ENCODE data around the gene TMEM235.
A peak's percentile ranks its signal among the peaks of the same experiment; 100 is the strongest.
"Not testable (repeated sequence)": the region's sequence is repeated elsewhere in the genome, so short reads cannot be mapped to it uniquely, and the experiment has no call there.

TMEM235 gene

DNA sequence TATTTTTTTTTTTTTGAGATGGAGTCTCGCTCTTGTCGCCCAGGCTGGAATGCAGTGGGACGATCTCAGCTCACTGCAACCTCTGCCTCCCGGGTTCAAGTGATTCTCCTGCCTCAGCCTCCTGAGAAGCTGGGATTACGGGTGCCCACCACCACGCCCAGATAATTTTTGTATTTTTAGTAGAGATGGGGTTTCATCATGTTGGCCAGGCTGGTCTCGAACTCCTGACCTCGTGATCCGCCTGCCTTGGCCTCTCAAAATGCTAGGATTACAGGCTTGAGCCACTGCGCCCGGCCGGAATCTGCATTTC lies 22.2 kb downstream of the TMEM235 start:
- peaks cover 10% of the 10 kb centered on the region for H3K4me1 ChIP-seq (ENCODE audit: control insufficient read depth, insufficient read depth, low read length)

DNA sequence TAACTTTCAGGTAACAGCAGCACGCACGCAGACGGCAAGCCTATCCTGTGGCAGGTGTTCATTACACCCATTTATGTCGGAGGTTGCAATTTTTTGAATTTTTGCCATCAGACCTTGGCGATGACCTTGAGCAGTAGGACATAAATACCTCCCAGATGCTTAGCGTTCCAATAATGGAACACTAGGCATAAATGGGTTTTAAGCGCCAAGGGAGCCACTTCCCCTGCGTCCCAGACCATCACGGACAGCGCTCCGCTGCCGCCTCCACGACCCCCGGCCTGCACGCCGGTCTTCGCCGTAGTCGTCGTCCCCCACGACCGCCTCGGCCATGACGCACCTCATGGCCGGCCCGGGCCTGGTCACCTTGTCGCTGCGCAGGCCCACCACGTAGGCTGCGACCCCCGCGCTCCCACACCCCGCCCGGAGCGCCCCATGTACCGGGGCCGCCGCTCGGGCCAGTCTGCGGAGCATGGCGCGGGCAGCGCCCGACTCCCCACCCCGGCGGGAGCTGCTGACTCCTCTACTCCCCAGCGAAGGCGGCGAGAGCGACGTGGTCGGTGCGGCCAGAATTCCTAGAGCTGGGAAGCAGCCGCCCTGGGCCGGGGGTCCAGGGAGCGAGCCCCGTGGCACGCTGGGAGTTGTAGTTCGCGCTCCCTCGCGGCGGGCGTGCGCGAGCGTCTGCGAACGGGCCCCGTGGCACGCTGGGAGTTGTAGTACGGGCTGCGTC lies 22.7 kb downstream of the TMEM235 start:
- Histone ChIP-seq H3K9me3 (ENCODE audit: control insufficient read depth, insufficient read depth, low read length) (no peaks in the 10 kb centered on the region), H3K36me3 (ENCODE audit: control insufficient read depth, insufficient read depth, low read length) (no peaks in the 10 kb centered on the region), H3K27me3 (ENCODE audit: control insufficient read depth, insufficient read depth, low read length) (no peaks in the 10 kb centered on the region), H3K9ac (ENCODE audit: low read depth, low read length) (peak overlapping the region; percentile 62), H3K4me1 (ENCODE audit: control insufficient read depth, insufficient read depth, low read length) (peaks cover 10% of the 10 kb centered on the region), H3K4me3 (ENCODE audit: low read depth, low read length) (peak overlapping the region; percentile 62)

More for the DNA sequence above, 22.2 kb downstream of the TMEM235 start:
- H3K27me3 ChIP-seq (ENCODE audit: control insufficient read depth, insufficient read depth, low read length); H3K9ac ChIP-seq (ENCODE audit: low read depth, low read length); H3K36me3 ChIP-seq (ENCODE audit: control insufficient read depth, insufficient read depth, low read length); H3K9me3 ChIP-seq (ENCODE audit: control insufficient read depth, insufficient read depth, low read length): not testable (repeated sequence)
- peak overlapping the region; percentile 62 for H3K4me3 ChIP-seq (ENCODE audit: low read depth, low read length)

DNA sequence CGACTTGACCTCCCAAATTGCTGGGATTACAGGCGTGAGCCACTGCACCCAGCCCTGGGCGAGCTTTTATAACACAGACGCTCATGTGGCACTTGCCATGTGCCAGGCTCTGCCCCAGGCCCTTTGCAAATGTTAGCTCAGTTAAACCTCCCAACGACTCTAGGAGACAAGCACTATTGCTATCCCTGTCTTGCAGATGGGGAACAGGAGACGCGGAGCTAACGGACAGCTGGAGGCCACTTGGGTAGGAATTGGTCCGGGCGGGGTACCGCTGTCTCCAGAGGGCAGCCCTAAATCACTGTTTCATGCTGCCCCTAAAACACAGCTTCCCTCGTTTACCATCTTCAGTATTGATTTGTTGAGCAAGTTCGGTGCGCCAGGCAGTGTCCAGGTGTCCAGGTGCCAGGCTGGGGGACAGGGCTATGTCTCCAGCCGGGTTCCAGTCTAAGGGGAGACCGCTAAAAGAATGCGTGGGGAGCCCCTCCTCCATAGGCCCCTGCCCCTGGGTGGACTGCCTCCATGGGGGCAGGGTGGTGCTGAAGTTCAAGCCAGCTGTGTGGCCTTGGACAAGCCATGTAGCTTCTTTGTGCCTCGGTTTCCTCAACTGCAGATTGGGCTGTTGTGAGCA lies 23.7 kb downstream of the TMEM235 start:
- Histone ChIP-seq H3K4me1 (ENCODE audit: control insufficient read depth, insufficient read depth, low read length) (peaks cover 10% of the 10 kb centered on the region), H3K36me3 (ENCODE audit: control insufficient read depth, insufficient read depth, low read length) (no peaks in the 10 kb centered on the region), H3K9ac (ENCODE audit: low read depth, low read length) (no peak overlapping the region), H3K4me3 (ENCODE audit: low read depth, low read length) (no peak overlapping the region), H3K9me3 (ENCODE audit: control insufficient read depth, insufficient read depth, low read length) (no peaks in the 10 kb centered on the region), H3K27me3 (ENCODE audit: control insufficient read depth, insufficient read depth, low read length) (no peaks in the 10 kb centered on the region)

DNA sequence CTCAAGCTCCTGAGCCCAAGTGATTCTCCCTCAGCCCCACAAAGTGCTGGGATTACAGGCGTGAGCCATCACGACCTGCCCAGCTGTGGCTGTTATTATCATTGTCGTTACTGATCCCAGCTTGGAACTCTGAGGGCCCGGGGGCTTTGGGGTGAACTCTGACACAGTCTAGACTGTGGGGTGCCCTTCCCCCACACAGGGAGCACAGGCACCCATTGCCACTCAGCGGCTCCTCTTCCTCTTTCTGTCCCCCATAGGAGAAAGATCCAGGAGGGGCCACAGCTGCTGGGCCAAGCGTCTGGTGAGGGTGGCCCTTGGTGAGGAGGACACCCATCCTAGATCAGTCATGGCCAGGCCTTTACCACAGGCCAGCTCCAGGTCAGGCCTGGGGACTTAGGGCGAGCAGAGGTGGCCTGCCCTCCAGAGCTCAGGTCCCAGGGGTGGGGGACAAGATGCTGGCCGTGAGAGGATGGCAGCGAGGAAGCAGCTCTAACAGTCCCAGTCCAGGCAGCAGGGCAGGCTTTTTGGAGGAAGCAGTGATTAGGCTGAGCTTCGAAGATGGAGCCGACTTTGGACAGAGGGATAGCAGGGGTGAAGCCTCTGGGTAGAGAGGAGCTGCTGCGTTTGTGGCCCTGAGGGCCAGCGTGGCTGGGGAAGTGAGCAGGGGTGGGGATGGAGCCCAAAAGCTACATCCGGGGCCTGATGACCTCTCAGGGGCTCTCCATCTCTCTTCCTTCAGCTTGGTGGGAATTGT lies 24.7 kb downstream of the TMEM235 start:
- Histone ChIP-seq H3K9ac (ENCODE audit: low read depth, low read length) (no peak overlapping the region), H3K4me1 (ENCODE audit: control insufficient read depth, insufficient read depth, low read length) (peaks cover 8% of the 10 kb centered on the region)

DNA sequence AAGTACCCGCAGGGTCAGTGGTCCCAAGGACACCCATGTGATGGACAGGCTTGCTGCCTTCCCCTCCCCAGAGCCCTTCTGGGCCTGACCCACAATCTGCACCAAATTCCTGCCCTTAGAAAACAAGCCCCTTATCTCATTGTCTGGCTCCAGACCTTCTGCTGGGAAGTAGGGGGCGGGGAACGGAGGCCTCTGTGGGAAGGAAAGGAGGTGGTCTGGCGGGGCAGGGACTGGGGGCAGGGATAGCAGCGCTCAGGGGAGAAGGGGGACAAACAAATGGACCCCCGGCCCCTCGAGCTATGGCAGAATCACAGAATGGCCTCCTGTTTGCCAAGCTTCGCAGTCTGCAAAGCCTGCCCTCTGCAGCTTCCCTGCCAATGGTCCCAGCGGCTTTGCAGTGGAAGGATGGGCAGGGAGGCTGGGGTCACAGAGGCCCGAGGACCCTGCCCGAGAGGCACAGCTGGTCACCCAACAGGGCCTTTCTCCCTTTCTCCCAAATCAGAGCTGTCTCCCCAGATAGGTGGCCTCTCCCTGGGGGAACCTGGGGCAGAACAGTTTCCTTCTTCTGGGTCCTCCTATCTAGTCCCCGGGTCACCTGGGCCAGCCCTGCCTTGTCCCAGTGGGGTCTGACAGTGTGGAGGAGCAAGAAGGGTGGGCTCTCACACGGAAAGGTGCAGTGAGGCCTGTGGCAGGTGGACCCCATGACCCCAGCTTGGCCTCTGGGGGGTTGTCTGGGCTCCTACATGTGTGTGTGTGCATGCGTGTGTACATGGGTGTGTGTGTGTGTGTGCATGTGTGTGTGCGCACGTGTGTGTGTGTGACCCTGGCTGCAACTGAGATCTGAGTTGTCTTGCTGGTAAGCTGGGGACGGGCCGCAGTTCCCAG lies 25.5 kb downstream of the TMEM235 start:
- H3K4me1 ChIP-seq (ENCODE audit: control insufficient read depth, insufficient read depth, low read length): peaks cover 8% of the 10 kb centered on the region
- no peaks in the 10 kb centered on the region for H3K9me3 ChIP-seq (ENCODE audit: control insufficient read depth, insufficient read depth, low read length)
- H3K9ac ChIP-seq (ENCODE audit: low read depth, low read length): no peak overlapping the region
- H3K36me3 ChIP-seq (ENCODE audit: control insufficient read depth, insufficient read depth, low read length): no peaks in the 10 kb centered on the region
- H3K27me3 ChIP-seq (ENCODE audit: control insufficient read depth, insufficient read depth, low read length): no peaks in the 10 kb centered on the region
- H3K4me3 ChIP-seq (ENCODE audit: low read depth, low read length): no peak overlapping the region

More for the DNA sequence above, 24.7 kb downstream of the TMEM235 start:
- H3K9me3 ChIP-seq (ENCODE audit: control insufficient read depth, insufficient read depth, low read length): no peaks in the 10 kb centered on the region
- no peak overlapping the region for H3K4me3 ChIP-seq (ENCODE audit: low read depth, low read length)
- no peaks in the 10 kb centered on the region for H3K27me3 ChIP-seq (ENCODE audit: control insufficient read depth, insufficient read depth, low read length)
- no peaks in the 10 kb centered on the region for H3K36me3 ChIP-seq (ENCODE audit: control insufficient read depth, insufficient read depth, low read length)

DNA sequence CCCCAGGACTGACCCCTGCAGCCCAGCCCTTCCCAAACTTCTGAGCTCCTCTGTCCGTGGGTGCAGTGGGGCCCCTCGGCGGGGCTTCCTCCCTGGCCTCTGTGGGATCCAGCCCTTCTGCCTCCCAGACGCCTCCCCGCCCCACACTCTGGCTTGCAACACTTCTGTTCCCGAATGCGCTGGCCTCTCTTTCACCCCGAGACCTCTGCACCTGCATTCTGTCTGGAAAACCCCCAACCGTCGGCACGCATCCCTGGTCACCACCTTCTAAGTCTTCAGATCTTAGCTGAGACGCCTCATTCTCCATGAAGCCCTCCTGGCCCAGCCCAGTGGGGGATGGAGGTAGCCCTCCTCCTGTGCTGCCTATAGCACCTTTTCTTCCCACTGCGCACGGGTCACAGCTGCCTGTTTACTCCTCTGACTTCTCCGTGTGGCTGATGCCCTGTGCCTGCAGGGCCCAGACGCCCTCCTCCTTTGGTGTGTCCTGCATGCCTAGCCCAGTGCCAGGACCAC lies 26.4 kb downstream of the TMEM235 start:
- no peaks in the 10 kb centered on the region for H3K9me3 ChIP-seq (ENCODE audit: control insufficient read depth, insufficient read depth, low read length)
- H3K4me3 ChIP-seq (ENCODE audit: low read depth, low read length): peak overlapping the region; percentile 20
- H3K4me1 ChIP-seq (ENCODE audit: control insufficient read depth, insufficient read depth, low read length): peaks cover 8% of the 10 kb centered on the region
- no peak overlapping the region for H3K9ac ChIP-seq (ENCODE audit: low read depth, low read length)
- H3K36me3 ChIP-seq (ENCODE audit: control insufficient read depth, insufficient read depth, low read length): no peaks in the 10 kb centered on the region
- H3K27me3 ChIP-seq (ENCODE audit: control insufficient read depth, insufficient read depth, low read length): no peaks in the 10 kb centered on the region

DNA sequence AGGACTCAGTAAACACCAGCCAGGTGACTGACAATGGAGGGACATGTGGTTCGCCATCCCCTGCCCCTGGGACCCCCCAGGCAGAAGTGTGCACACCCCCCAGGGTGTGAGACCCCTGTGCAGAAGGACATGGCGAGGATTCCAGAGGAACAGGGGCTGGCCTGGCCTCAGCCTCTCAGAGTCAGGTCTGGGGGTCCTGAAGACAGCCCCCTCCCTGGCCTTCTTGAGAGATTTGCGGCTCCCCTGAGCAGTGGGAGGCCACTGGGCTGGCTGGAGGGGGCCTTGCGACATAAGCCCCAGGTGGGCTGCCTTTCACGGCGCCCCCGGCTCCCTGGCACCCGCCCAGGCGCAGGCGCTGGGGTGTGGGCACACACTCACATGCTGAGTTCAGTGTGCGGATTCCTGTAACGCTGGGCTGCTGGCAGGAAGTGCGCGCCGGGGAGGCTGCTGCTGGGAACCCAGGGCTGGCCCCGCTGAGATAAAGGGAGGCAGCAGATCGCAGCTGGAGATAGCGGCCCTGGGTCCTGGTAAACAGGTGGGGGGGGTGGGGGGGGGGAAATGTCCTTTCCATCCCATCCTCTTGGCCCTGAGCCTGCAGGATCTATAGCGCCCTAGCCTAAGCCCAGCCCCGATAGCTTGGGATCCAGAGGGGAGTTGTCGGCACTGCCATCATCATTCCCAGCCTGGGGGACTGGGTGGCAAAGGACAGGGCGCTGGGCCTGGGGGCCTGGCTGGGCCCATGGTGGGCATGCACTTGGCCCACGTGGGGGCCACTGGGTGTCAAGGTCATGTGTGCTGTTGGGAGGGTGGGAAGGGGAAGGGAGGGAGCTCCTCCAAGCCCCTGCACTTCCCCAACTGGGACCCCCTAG lies 27.1 kb downstream of the TMEM235 start:
- Histone ChIP-seq H3K4me1 (ENCODE audit: control insufficient read depth, insufficient read depth, low read length) (peaks cover 4% of the 10 kb centered on the region), H3K36me3 (ENCODE audit: control insufficient read depth, insufficient read depth, low read length) (no peaks in the 10 kb centered on the region), H3K27me3 (ENCODE audit: control insufficient read depth, insufficient read depth, low read length) (no peaks in the 10 kb centered on the region), H3K9ac (ENCODE audit: low read depth, low read length) (no peak overlapping the region), H3K4me3 (ENCODE audit: low read depth, low read length) (peak overlapping the region; percentile 20), H3K9me3 (ENCODE audit: control insufficient read depth, insufficient read depth, low read length) (no peaks in the 10 kb centered on the region)

DNA sequence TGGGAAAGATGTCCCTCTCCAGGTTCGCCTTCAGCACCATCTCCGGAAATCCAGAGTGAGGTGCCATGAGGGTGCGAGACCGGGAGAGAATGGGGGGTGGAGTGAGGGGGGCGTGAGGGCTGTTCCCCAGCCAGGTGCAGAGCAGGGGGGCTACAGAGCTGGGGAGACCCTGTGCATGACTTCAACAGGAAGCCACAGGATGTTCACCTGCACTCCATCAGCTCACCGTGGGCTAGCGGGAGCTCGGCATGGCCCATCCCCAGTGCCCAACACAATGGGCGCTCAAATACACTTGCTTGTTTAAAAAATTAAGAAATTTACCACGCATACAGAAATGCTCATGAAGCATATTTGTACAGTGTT lies 27.7 kb downstream of the TMEM235 start:
- no peaks in the 10 kb centered on the region for H3K36me3 ChIP-seq (ENCODE audit: control insufficient read depth, insufficient read depth, low read length)
- H3K27me3 ChIP-seq (ENCODE audit: control insufficient read depth, insufficient read depth, low read length): no peaks in the 10 kb centered on the region
- peaks cover 4% of the 10 kb centered on the region for H3K4me1 ChIP-seq (ENCODE audit: control insufficient read depth, insufficient read depth, low read length)
- H3K4me3 ChIP-seq (ENCODE audit: low read depth, low read length): no peak overlapping the region
- no peaks in the 10 kb centered on the region for H3K9me3 ChIP-seq (ENCODE audit: control insufficient read depth, insufficient read depth, low read length)
- no peak overlapping the region for H3K9ac ChIP-seq (ENCODE audit: low read depth, low read length)

DNA sequence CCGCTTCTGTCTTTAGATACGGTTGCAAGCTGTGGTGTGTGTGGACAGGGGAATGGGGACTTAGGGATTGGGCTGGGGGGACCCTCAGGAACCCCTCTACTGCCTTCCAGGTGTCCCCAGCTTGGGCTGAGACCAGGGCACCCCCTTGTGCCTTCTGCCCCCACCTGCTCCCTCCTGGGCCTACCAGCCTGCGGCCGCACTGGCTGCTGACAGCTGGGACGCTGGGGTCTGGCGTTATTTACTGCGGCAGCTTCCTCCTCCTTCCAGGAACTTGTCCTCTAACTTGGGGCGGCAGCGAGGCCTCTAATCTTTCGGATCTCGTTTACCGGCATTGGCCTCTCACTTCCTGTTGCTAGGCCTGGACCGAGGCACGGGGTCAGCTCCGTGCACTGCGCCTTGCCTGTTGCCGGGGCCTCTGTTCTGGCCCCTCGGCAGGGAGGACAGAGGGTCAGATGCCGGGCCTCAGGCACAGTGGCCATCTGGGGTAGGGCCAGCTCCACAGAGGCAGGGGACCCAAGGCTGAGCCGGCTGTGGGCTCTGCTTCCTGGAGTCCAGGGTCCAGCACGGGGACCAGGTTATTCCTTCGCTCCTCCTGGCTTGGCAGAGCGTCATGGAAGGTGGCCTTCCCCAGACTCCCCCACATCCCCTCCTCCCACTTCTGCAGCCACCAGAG lies 31.8 kb downstream of the TMEM235 start:
- no peak overlapping the region for H3K9ac ChIP-seq (ENCODE audit: low read depth, low read length)
- H3K9me3 ChIP-seq (ENCODE audit: control insufficient read depth, insufficient read depth, low read length): no peaks in the 10 kb centered on the region
- H3K4me3 ChIP-seq (ENCODE audit: low read depth, low read length): no peak overlapping the region
- H3K36me3 ChIP-seq (ENCODE audit: control insufficient read depth, insufficient read depth, low read length): no peaks in the 10 kb centered on the region
- no peaks in the 10 kb centered on the region for H3K4me1 ChIP-seq (ENCODE audit: control insufficient read depth, insufficient read depth, low read length)
- H3K27me3 ChIP-seq (ENCODE audit: control insufficient read depth, insufficient read depth, low read length): no peaks in the 10 kb centered on the region

DNA sequence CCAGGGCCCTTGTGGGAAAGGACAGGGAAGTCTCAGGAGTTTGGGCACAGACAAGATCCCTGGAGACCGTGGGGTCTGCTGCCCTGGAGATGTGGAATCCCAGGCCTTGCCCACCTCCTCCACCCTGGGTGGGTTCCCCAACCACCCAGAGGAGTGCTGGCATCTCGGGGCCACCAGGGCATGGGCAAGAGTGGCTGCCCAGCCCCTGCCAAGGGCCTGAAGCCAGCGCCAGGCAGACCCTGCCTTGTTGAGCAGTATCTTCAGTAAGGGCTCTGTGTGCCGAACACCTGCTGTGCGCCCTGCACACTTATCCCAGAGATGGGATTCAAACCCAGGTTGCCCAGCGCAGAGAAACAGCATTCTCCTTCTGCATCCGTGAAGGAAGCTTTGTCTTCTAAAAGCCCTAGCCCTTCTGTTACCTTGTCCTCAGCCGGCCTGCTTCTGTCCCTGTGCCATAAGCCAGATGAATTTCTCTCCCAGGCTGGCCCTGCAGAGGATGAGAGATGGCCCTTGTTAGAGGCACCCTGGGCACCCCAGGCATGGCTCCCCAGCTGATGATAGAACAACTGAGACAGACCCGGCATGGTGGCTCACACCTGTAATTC lies 32.4 kb downstream of the TMEM235 start:
- Histone ChIP-seq H3K9ac (ENCODE audit: low read depth, low read length) (no peak overlapping the region), H3K4me3 (ENCODE audit: low read depth, low read length) (no peak overlapping the region), H3K9me3 (ENCODE audit: control insufficient read depth, insufficient read depth, low read length) (no peaks in the 10 kb centered on the region), H3K4me1 (ENCODE audit: control insufficient read depth, insufficient read depth, low read length) (peaks cover 2% of the 10 kb centered on the region), H3K27me3 (ENCODE audit: control insufficient read depth, insufficient read depth, low read length) (peaks cover 3% of the 10 kb centered on the region), H3K36me3 (ENCODE audit: control insufficient read depth, insufficient read depth, low read length) (no peaks in the 10 kb centered on the region)
